BJ (cell line): Measurements from ENCODE around the gene RNF150. TPM values are rescaled to one million over a fixed set of nuclear protein-coding genes. Genes with fewer than 3 reads are reported as not detected.
"Not testable (repeated sequence)": the region's sequence is repeated elsewhere in the genome, so short reads cannot be mapped to it uniquely, and the experiment has no call there.

Source experiments
- CTCF ChIA-PET: fragments of 350-600 bp; formaldehyde crosslinking; extraction: SDS; loops from one replicate; lab custom pipeline; 2021; ENCODE audit warnings: antibody characterized with exemption, inconsistent platforms; lab: Yijun Ruan, JAX
- POLR2A ChIA-PET: fragments of 300-600 bp; sonication (Branson Sonifier 250); formaldehyde crosslinking; extraction: SDS; loops from one replicate; lab custom pipeline; 2021; ENCODE audit warnings: antibody characterized with exemption; lab: Charles Lee
- DNase-seq: peaks from one replicate; pipeline ENCODE4 v3.0.0-alpha.2; 2011; ENCODE audit warnings: low read depth
- H3K27me3 ChIP-seq: 2 replicates; pipeline ENCODE4 v1.6.0; 2011; ENCODE audit warnings: low read length; ENCODE audit not compliant: control insufficient read depth, insufficient read depth
- H3K36me3 ChIP-seq: 2 replicates; pipeline ENCODE4 v1.5.1; 2011; ENCODE audit warnings: low read length; ENCODE audit not compliant: control insufficient read depth, insufficient read depth
- H3K4me3 ChIP-seq: 2 replicates; pipeline ENCODE4 v1.5.1; 2011; ENCODE audit warnings: low read depth, mild to moderate bottlenecking, control low read depth, low read length
- CTCF ChIP-seq: IDR thresholded peaks from 2 replicates; pipeline ENCODE4 v1.5.1; 2011; ENCODE audit warnings: low read depth, mild to moderate bottlenecking, control low read depth, inconsistent platforms, low read length, moderate library complexity; ENCODE audit not compliant: insufficient read depth
- polyA plus RNA-seq: library from polyadenylated mRNA; depleted of rRNA; stranded (reverse); fragments of >200 nt; gene quantifications from 2 replicates; pipeline ENCODE4 v1.2.3, GENCODE V29; 2011

The RNF150 gene
- polyA plus RNA-seq, 1 experiment = 47.7 TPM

DNA sequence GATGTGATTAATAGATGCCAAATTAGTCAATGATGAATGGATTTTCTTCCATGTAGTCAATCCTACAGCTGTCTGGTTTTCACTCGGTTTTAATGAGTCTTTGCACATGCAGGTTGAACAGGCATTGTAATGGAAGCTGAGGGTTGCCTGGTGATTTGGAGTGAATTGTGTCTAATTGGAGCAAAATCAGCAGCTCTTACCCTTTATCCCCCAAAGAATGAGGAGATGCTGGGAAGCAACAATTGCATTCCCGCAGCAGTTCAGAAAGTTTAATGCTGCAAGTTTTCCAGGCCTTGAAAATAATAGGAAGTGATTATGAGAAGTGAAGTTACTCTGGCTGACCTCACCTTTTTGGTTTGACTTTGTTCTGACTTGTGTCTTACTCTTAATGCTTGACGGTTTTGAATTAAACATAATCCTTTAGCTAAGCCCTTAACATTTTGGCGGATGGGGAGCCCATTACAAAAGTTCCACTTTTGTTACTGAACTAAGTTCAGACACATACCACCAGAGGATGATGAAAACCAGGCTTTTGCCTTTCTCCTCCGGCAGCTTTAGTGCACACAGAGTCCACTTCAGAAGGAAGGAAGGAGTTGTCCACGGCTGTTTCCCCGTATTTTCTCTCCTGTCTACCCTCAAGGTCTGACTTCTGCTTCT is 298.3 kb downstream of the RNF150 start:
- no peak overlapping the region for H3K4me3 ChIP-seq
- ChIA-PET POLR2A (no interaction called here), CTCF (interaction anchor here (0.6 kb wide), 1 partner anchor 26 kb away, joined by 3 read pairs; no protein-coding TSS in a partner anchor)
- DNase-seq = no peak
- no peak for TF ChIP-seq CTCF
- peaks cover 7% of the 10 kb centered on the region for H3K27me3 ChIP-seq
- no peaks in the 10 kb centered on the region for H3K36me3 ChIP-seq

GRCh38 chr4:140833280-140833679 is 300.0 kb downstream of the RNF150 start:
- POLR2A ChIA-PET = no interaction called here

GRCh38 chr4:140829825-140830224 is 303.4 kb downstream of the RNF150 start:
- TF ChIP-seq CTCF = no peak
- H3K27me3 ChIP-seq = peaks cover 7% of the 10 kb centered on the region
- no peak for DNase-seq
- ChIA-PET POLR2A (no interaction called here), CTCF (no interaction called here)
- no peak overlapping the region for H3K4me3 ChIP-seq
- no peaks in the 10 kb centered on the region for H3K36me3 ChIP-seq

More at GRCh38 chr4:140833280-140833679, 300.0 kb downstream of the RNF150 start:
- H3K27me3 ChIP-seq = peaks cover 6% of the 10 kb centered on the region
- no peak for TF ChIP-seq CTCF
- H3K4me3 ChIP-seq = no peak overlapping the region
- CTCF ChIA-PET = interaction anchor here (0.6 kb wide), 1 partner anchor 295 kb away, joined by 3 read pairs; no protein-coding TSS in a partner anchor
- no peak for DNase-seq
- no peaks in the 10 kb centered on the region for H3K36me3 ChIP-seq

GRCh38 chr4:140826701-140827027 is 306.6 kb downstream of the RNF150 start:
- CTCF ChIA-PET = interaction anchor here (1.4 kb wide), 1 partner anchor 25 kb away, joined by 5 read pairs; no protein-coding TSS in a partner anchor
- peaks cover 2% of the 10 kb centered on the region; the same call in 1 of the 2 replicates for H3K27me3 ChIP-seq

DNA sequence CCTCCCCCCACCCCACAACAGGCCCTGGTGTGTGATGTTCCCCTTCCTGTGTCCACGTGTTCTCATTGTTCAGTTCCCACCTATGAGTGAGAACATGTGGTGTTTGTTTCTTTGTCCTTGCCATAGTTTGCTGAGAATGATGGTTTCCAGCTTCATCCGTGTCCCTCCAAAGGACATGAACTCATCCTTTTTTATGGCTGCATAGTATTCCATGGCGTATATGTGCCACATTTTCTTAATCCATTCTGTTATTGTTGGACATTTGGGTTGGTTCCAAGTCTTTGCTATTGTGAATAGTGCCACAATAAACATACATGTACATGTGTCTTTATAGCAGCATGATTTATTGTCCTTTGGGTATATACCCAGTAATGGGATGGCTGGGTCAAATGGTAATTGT is 312.7 kb downstream of the RNF150 start:
- POLR2A ChIA-PET, H3K4me3 ChIP-seq, H3K36me3 ChIP-seq, CTCF ChIA-PET, H3K27me3 ChIP-seq, DNase-seq: not testable (repeated sequence)

More at GRCh38 chr4:140826701-140827027, 306.6 kb downstream of the RNF150 start:
- DNase-seq = no peak
- Histone ChIP-seq H3K36me3 (no peaks in the 10 kb centered on the region), H3K4me3 (no peak overlapping the region)
- TF ChIP-seq CTCF = no peak
- POLR2A ChIA-PET = no interaction called here

GRCh38 chr4:140819610-140820009 is 313.7 kb downstream of the RNF150 start:
- POLR2A ChIA-PET = no interaction called here
- CTCF ChIA-PET = no interaction called here
- Histone ChIP-seq H3K36me3 (no peaks in the 10 kb centered on the region), H3K4me3 (no peak overlapping the region), H3K27me3 (peaks cover 5% of the 10 kb centered on the region)
- no peak for DNase-seq
- no peak for TF ChIP-seq CTCF
